ENCODE results near the gene JPH2. TPM values are rescaled to one million over a fixed set of nuclear protein-coding genes. Genes with fewer than 3 reads are reported as not detected.

JPH2 gene
- total and polyA plus RNA-seq, 2 experiments from 2014 or later = 0.16 to 1.1 TPM

DNA sequence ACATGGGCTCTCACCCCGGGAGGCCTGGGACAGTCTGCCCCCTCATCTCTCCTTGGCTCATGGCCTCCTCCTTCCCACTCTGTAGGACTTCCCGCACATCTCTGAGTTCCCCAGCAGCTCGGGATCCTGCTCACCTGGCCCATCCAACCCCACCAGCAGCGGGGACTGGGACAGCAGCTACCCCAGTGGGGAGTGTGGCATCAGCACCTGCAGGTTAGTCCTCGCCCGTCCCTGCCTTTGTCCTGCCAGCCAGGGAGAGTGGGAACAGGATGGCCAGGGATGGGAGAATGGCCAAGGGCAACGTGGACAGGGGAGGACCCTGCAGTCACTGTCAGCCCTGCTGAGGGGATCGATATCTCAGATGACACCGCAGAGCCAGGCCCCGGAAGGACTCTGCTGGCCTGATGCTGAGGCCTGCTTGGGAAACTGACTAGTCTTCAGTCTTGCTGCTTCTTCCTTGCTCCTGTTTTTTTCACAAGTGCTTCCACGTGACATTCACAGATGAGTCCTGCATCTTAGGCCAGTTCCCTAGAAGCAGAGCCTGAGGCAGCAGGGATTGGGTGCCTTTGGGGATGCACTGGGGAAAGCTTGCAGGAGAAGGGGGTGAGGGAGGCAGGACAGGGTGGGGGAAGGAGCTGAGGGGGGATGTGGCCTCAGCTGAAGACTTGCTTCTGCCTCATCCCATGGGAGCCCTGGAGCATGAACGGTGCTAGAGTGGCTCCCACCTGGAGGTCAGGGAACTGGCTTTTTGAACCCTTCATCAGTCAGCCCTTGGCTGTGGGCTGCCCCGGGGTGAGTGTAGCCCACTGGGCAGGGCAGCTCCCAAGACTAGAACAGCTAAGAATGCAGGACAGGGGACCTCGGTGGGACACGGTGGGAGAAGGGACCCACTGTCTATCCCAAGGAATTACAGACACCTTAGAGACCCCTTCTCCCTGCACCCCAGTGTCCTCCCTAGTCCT, 120.1 kb downstream of the JPH2 start:
- no peaks in the 10 kb centered on the region for H3K27me3 ChIP-seq (ENCODE audit: insufficient read depth)
- H3K4me3 ChIP-seq = no peak overlapping the region
- no peaks in the 10 kb centered on the region; the same call in 1 of the 2 replicates for H3K4me1 ChIP-seq (ENCODE audit: insufficient read depth)
- no peaks in the 10 kb centered on the region for H4K20me1 ChIP-seq (replicated peaks; ENCODE audit: insufficient read depth)
- H3K27me3 Mint-ChIP-seq (ENCODE audit: insufficient read depth, low read depth, poor library complexity) = peaks cover 10% of the 10 kb centered on the region
- TF ChIP-seq NANOG (IDR thresholded peaks at IDR 0.05; ENCODE audit: borderline replicate concordance) (no peak), EZH2phosphoT487 (IDR thresholded peaks at IDR 0.05; ENCODE audit: unreplicated experiment) (no peak), ZNF331 (CRISPR knock-in tag; IDR thresholded peaks at IDR 0.05; ENCODE audit: low read depth) (no peak), POLR2AphosphoS5 (IDR thresholded peaks at IDR 0.05; ENCODE audit: low read depth) (no peak), JUNB (IDR thresholded peaks at IDR 0.05; ENCODE audit: unreplicated experiment) (no peak), EZH2 (IDR thresholded peaks at IDR 0.05; ENCODE audit: low read depth, unreplicated experiment) (no peak), ZNF114 (CRISPR knock-in tag; IDR thresholded peaks at IDR 0.05) (no peak), STAT1 (IDR thresholded peaks at IDR 0.05; ENCODE audit: unreplicated experiment) (no peak)
- TF ChIP-seq, protein P1, sequence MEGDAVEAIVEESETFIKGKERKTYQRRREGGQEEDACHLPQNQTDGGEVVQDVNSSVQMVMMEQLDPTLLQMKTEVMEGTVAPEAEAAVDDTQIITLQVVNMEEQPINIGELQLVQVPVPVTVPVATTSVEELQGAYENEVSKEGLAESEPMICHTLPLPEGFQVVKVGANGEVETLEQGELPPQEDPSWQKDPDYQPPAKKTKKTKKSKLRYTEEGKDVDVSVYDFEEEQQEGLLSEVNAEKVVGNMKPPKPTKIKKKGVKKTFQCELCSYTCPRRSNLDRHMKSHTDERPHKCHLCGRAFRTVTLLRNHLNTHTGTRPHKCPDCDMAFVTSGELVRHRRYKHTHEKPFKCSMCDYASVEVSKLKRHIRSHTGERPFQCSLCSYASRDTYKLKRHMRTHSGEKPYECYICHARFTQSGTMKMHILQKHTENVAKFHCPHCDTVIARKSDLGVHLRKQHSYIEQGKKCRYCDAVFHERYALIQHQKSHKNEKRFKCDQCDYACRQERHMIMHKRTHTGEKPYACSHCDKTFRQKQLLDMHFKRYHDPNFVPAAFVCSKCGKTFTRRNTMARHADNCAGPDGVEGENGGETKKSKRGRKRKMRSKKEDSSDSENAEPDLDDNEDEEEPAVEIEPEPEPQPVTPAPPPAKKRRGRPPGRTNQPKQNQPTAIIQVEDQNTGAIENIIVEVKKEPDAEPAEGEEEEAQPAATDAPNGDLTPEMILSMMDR (conservative IDR thresholded peaks at IDR 0.05; ENCODE audit: low read depth in 2 of 2) = no peak
- TF ChIP-seq, protein P2, sequence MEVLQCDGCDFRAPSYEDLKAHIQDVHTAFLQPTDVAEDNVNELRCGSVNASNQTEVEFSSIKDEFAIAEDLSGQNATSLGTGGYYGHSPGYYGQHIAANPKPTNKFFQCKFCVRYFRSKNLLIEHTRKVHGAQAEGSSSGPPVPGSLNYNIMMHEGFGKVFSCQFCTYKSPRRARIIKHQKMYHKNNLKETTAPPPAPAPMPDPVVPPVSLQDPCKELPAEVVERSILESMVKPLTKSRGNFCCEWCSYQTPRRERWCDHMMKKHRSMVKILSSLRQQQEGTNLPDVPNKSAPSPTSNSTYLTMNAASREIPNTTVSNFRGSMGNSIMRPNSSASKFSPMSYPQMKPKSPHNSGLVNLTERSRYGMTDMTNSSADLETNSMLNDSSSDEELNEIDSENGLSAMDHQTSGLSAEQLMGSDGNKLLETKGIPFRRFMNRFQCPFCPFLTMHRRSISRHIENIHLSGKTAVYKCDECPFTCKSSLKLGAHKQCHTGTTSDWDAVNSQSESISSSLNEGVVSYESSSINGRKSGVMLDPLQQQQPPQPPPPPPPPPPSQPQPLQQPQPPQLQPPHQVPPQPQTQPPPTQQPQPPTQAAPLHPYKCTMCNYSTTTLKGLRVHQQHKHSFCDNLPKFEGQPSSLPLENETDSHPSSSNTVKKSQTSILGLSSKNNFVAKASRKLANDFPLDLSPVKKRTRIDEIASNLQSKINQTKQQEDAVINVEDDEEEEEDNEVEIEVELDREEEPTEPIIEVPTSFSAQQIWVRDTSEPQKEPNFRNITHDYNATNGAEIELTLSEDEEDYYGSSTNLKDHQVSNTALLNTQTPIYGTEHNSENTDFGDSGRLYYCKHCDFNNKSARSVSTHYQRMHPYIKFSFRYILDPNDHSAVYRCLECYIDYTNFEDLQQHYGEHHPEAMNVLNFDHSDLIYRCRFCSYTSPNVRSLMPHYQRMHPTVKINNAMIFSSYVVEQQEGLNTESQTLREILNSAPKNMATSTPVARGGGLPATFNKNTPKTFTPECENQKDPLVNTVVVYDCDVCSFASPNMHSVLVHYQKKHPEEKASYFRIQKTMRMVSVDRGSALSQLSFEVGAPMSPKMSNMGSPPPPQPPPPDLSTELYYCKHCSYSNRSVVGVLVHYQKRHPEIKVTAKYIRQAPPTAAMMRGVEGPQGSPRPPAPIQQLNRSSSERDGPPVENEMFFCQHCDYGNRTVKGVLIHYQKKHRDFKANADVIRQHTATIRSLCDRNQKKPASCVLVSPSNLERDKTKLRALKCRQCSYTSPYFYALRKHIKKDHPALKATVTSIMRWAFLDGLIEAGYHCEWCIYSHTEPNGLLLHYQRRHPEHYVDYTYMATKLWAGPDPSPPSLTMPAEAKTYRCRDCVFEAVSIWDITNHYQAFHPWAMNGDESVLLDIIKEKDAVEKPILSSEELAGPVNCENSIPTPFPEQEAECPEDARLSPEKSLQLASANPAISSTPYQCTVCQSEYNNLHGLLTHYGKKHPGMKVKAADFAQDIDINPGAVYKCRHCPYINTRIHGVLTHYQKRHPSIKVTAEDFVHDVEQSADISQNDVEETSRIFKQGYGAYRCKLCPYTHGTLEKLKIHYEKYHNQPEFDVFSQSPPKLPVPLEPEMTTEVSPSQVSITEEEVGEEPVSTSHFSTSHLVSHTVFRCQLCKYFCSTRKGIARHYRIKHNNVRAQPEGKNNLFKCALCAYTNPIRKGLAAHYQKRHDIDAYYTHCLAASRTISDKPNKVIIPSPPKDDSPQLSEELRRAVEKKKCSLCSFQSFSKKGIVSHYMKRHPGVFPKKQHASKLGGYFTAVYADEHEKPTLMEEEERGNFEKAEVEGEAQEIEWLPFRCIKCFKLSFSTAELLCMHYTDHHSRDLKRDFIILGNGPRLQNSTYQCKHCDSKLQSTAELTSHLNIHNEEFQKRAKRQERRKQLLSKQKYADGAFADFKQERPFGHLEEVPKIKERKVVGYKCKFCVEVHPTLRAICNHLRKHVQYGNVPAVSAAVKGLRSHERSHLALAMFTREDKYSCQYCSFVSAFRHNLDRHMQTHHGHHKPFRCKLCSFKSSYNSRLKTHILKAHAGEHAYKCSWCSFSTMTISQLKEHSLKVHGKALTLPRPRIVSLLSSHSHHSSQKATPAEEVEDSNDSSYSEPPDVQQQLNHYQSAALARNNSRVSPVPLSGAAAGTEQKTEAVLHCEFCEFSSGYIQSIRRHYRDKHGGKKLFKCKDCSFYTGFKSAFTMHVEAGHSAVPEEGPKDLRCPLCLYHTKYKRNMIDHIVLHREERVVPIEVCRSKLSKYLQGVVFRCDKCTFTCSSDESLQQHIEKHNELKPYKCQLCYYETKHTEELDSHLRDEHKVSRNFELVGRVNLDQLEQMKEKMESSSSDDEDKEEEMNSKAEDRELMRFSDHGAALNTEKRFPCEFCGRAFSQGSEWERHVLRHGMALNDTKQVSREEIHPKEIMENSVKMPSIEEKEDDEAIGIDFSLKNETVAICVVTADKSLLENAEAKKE (CRISPR knock-in tag; IDR thresholded peaks at IDR 0.05) = no peak
- TF ChIP-seq, protein P3, sequence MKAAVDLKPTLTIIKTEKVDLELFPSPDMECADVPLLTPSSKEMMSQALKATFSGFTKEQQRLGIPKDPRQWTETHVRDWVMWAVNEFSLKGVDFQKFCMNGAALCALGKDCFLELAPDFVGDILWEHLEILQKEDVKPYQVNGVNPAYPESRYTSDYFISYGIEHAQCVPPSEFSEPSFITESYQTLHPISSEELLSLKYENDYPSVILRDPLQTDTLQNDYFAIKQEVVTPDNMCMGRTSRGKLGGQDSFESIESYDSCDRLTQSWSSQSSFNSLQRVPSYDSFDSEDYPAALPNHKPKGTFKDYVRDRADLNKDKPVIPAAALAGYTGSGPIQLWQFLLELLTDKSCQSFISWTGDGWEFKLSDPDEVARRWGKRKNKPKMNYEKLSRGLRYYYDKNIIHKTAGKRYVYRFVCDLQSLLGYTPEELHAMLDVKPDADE (IDR thresholded peaks at IDR 0.05) = no peak
- H3K4me3 Mint-ChIP-seq = no peak overlapping the region
- H3K36me3 Mint-ChIP-seq (ENCODE audit: low read depth) = no peaks in the 10 kb centered on the region
- H3K27ac ChIP-seq (ENCODE audit: low read depth) = no peak overlapping the region
- H3K79me2 ChIP-seq (replicated peaks; ENCODE audit: insufficient read depth) = no peaks in the 10 kb centered on the region
- no peak overlapping the region for H2AFZ ChIP-seq
- no peak for DNase-seq (ENCODE audit: low spot score)
- 0 out of 2 replicates have a peak, but pooled peaks cover 7% of the 10 kb centered on the region for H3K9me2 ChIP-seq (ENCODE audit: insufficient read depth)
- no peak for ATAC-seq
- no peaks in the 10 kb centered on the region for H3F3A ChIP-seq (replicated peaks; ENCODE audit: low read depth)
- H3K36me3 ChIP-seq (ENCODE audit: insufficient read depth) = no peaks in the 10 kb centered on the region
- no peak overlapping the region for H3K4me2 ChIP-seq
- no peak overlapping the region for H3K27ac Mint-ChIP-seq
- no peaks in the 10 kb centered on the region for H3K9me3 Mint-ChIP-seq
- peaks cover 13% of the 10 kb centered on the region for H3K4me1 Mint-ChIP-seq

All from GM23338 (cell line).